Suprapubic skin (tissue), 4 donors: Measurements from ENCODE around the gene RBMS3. TPM values are rescaled to one million over a fixed set of nuclear protein-coding genes. Genes with fewer than 3 reads are reported as not detected.
"Not testable (repeated sequence)": the region's sequence is repeated elsewhere in the genome, so short reads cannot be mapped to it uniquely, and the experiment has no call there.

Experiments
- DNase-seq, 2 donors: peaks; one replicate each; pipeline ENCODE4 v3.0.0-alpha.2; 2019; ENCODE audit warnings: low spot score in 2 of 2
- H3K27ac ChIP-seq: fragments of 200-600 bp; sonication (generic); one replicate; pipeline ENCODE4 v1.5.1; 2019
- H3K27me3 ChIP-seq: fragments of 200-600 bp; sonication (generic); one replicate; pipeline ENCODE4 v1.5.1; 2019
- H3K36me3 ChIP-seq: fragments of 200-600 bp; sonication (generic); one replicate; pipeline ENCODE4 v1.5.1; 2019
- H3K4me1 ChIP-seq: fragments of 200-600 bp; sonication (generic); one replicate; pipeline ENCODE4 v1.5.1; 2019
- H3K4me3 ChIP-seq: fragments of 200-600 bp; sonication (generic); one replicate; pipeline ENCODE4 v1.5.1; 2019; ENCODE audit warnings: mild to moderate bottlenecking
- H3K9me3 ChIP-seq: fragments of 200-600 bp; sonication (generic); one replicate; pipeline ENCODE4 v1.5.1; 2019
- CTCF ChIP-seq, 2 donors: fragments of 200-600 bp in 1 of 2; fragments of 450-650 bp in 1 of 2; sonication (generic) in 1 of 2; IDR thresholded peaks; one replicate each; pipeline ENCODE4 v1.5.1; 2016 to 2019; ENCODE audit warnings: antibody characterized with exemption in 2 of 2, mild to moderate bottlenecking in 1 of 2, moderate library complexity in 1 of 2
- EP300 ChIP-seq: sonication (generic); formaldehyde crosslinking; IDR thresholded peaks from one replicate; pipeline ENCODE4 v1.6.1; 2017; ENCODE audit warnings: antibody characterized with exemption
- POLR2A ChIP-seq, 2 donors: fragments of 450-650 bp; IDR thresholded peaks; one replicate each; pipeline ENCODE4 v1.6.1; 2017; ENCODE audit warnings: antibody characterized with exemption in 2 of 2, mild to moderate bottlenecking in 2 of 2, moderate library complexity in 2 of 2
- POLR2AphosphoS5 ChIP-seq, 3 donors: sonication (generic); formaldehyde crosslinking; IDR thresholded peaks; one replicate each; pipeline ENCODE4 v1.6.1; 2017; ENCODE audit warnings: antibody characterized with exemption in 3 of 3
- whole genome bisulfite sequencing: methylation state at CpG from one replicate; pipeline ENCODE4 v1.1.5; 2018; 5-methylcytosine and 5-hydroxymethylcytosine counted together
- total RNA-seq, 4 donors: library from RNA; depleted of rRNA; stranded (reverse); fragments of >200 nt; gene quantifications; one replicate each; pipeline ENCODE4 v1.1.0, GENCODE V29; 2016

The RBMS3 gene
- total RNA-seq, 4 donors from 2014 or later, result 7.7 to 23.4 (median 11.9) TPM

GRCh38 chr3:29668728-29669127 lies 387.9 kb downstream of the RBMS3 start:
- no peaks in the 10 kb centered on the region for H3K9me3 ChIP-seq
- H3K27ac ChIP-seq, result no peak overlapping the region
- no peaks in the 10 kb centered on the region for H3K4me1 ChIP-seq
- no peak for TF ChIP-seq POLR2A (IDR thresholded peaks at IDR 0.05)
- TF ChIP-seq POLR2AphosphoS5 (IDR thresholded peaks at IDR 0.05), result no peak
- no peak for TF ChIP-seq EP300
- TF ChIP-seq CTCF (IDR thresholded peaks at IDR 0.05), result no peak
- H3K27me3 ChIP-seq, result no peaks in the 10 kb centered on the region
- WGBS, result 89% methylated on average over 2 of the region's 2 CpGs
- H3K36me3 ChIP-seq, result no peaks in the 10 kb centered on the region
- DNase-seq, result no peak
- no peak overlapping the region for H3K4me3 ChIP-seq

GRCh38 chr3:29670476-29670875 lies 389.6 kb downstream of the RBMS3 start:
- not testable (repeated sequence) for DNase-seq, H3K4me1 ChIP-seq
- 80% methylated on average over 1 of the region's 7 CpGs for WGBS

GRCh38 chr3:29677421-29677820 lies 396.6 kb downstream of the RBMS3 start:
- no peak for DNase-seq
- Histone ChIP-seq H3K4me3 (no peak overlapping the region), H3K4me1 (no peaks in the 10 kb centered on the region), H3K36me3 (no peaks in the 10 kb centered on the region), H3K9me3 (no peaks in the 10 kb centered on the region), H3K27me3 (no peaks in the 10 kb centered on the region), H3K27ac (no peak overlapping the region)
- 82% methylated on average over 1 of the region's 1 CpG for WGBS
- TF ChIP-seq EP300, result no peak
- no peak for TF ChIP-seq POLR2AphosphoS5 (IDR thresholded peaks at IDR 0.05)
- no peak for TF ChIP-seq CTCF (IDR thresholded peaks at IDR 0.05)
- no peak for TF ChIP-seq POLR2A (IDR thresholded peaks at IDR 0.05)

More at GRCh38 chr3:29670476-29670875, 389.6 kb downstream of the RBMS3 start:
- H3K27me3 ChIP-seq, H3K36me3 ChIP-seq, H3K4me3 ChIP-seq, H3K9me3 ChIP-seq, H3K27ac ChIP-seq: not testable (repeated sequence)

- Histone ChIP-seq H3K4me3 (no peak overlapping the region), H3K4me1 (peaks cover 8% of the 10 kb centered on the region), H3K27me3 (no peaks in the 10 kb centered on the region), H3K9me3 (no peaks in the 10 kb centered on the region), H3K36me3 (no peaks in the 10 kb centered on the region), H3K27ac (no peak overlapping the region)
- no peak for TF ChIP-seq POLR2AphosphoS5 (IDR thresholded peaks at IDR 0.05)
- TF ChIP-seq CTCF (IDR thresholded peaks at IDR 0.05), result no peak
- no peak for TF ChIP-seq POLR2A (IDR thresholded peaks at IDR 0.05)
- no peak for TF ChIP-seq EP300
- DNase-seq, result no peak
- 58% methylated on average over 4 of the region's 4 CpGs for WGBS
Observed at GRCh38 chr3:29679944-29680343, 399.1 kb downstream of the RBMS3 start.

- Histone ChIP-seq H3K9me3 (no peaks in the 10 kb centered on the region), H3K4me3 (no peak overlapping the region), H3K27me3 (no peaks in the 10 kb centered on the region), H3K27ac (no peak overlapping the region), H3K36me3 (no peaks in the 10 kb centered on the region), H3K4me1 (peaks cover 8% of the 10 kb centered on the region)
- WGBS, result 77% methylated on average over 5 of the region's 5 CpGs
- TF ChIP-seq CTCF (IDR thresholded peaks at IDR 0.05) (no peak), EP300 (no peak), POLR2AphosphoS5 (IDR thresholded peaks at IDR 0.05) (no peak), POLR2A (IDR thresholded peaks at IDR 0.05) (no peak)
- DNase-seq, result no peak
Observed at GRCh38 chr3:29683018-29683993, 402.4 kb downstream of the RBMS3 start.
